NCI-H146 (cell line): ENCODE measurements around the gene SYCE1L.
A peak's percentile ranks its signal among the peaks of the same experiment; 100 is the strongest.
"Not testable (repeated sequence)": the region's sequence is repeated elsewhere in the genome, so short reads cannot be mapped to it uniquely, and the experiment has no call there.

Experiments
- DNase-seq: peaks from one replicate; lab custom pipeline; 2025; lab: John Stamatoyannopoulos, UW

Gene SYCE1L, protein sequence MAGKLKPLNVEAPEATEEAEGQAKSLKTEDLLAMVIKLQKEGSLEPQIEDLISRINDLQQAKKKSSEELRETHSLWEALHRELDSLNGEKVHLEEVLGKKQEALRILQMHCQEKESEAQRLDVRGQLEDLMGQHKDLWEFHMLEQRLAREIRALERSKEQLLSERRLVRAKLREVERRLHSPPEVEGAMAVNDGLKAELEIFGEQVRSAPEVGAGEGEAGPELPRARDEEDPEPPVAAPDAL

GRCh38 chr16:77199211-77199610, at the start of gene SYCE1L:
Gene SYCE1L, plus strand, starts transcription at chr16:77199408. Its CDS starts 44 bp downstream, at chr16:77199452.
- DNase-seq, result no peak

GRCh38 chr16:77157346-77158058, 41.7 kb upstream of the SYCE1L start:
- no peak for DNase-seq

DNA sequence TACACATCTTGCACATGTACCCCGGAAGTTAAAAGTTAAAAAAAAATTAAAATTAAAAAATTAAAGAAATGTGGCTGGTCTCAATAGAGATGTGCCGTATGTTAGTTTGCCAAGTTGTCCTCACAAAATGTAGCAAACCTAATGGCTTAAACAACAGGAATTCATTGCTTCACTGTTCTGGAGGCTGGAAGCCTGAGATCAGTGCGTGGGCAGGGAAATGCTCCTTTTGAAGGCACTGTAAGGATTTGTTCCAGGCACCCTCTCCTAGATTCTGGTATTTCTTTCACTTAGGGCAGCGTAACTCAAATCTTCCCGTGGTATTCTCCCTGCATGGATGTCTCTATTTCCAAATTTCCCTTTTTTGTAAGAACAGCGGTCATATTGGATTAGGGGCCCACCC, 40.9 kb upstream of the SYCE1L start:
- DNase-seq, result no peak

- DNase-seq, result no peak
Observed at GRCh38 chr16:77165006-77165405, 34.2 kb upstream of the SYCE1L start.

DNA sequence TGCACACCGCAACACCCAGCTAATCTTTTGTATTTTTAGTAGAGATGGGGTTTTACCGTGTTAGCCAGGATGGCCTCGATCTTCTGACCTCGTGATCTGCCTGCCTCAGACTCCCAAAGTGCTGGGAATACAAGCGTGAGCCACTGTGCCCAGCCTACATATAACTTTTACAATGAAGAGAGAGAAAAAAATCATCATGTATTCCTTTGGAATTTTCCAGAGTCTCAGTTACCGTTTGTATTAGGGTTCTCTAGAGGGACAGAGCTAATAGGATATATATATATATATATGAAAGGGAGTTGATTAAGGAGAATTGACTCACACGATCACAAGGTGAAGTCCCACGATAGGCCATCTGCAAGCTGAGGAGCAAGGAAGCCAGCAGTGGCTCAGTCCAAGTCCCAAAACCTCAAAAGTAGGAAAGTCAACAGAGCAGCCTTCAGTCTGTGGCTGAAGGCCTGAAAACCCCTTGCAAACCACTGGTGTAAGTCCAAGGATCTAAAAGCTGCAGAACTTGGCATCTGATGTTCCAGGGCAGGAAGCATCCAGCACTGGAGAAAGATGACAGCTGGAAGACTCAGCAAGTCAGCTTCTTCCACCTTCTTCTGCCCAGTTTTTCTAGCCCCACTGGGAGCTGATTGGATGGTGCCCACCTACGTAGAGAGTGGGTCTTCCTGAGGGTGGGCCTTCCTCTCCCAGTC, 33.5 kb upstream of the SYCE1L start:
- DNase-seq, result not testable (repeated sequence)

- no peak for DNase-seq
Observed at GRCh38 chr16:77166726-77167125, 32.5 kb upstream of the SYCE1L start.

DNA sequence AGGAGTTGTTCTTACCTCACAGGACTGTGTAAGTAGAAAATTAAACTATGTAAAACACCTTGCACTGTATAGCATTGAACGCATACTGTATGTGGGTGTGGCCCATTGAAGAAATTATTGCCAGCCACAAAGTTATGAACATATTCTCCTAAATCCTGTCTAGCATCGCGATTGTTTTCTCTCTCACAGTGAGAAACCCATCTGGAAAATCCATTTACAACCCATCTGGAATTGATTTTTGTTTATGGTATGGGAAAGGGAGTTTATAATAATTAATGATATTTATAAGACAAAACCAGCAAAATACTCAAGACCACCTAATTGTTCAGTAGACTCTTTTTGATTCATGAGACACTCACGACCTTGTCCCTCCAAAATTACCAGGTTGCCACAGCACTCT, 30.3 kb upstream of the SYCE1L start:
- DNase-seq, result no peak

DNA sequence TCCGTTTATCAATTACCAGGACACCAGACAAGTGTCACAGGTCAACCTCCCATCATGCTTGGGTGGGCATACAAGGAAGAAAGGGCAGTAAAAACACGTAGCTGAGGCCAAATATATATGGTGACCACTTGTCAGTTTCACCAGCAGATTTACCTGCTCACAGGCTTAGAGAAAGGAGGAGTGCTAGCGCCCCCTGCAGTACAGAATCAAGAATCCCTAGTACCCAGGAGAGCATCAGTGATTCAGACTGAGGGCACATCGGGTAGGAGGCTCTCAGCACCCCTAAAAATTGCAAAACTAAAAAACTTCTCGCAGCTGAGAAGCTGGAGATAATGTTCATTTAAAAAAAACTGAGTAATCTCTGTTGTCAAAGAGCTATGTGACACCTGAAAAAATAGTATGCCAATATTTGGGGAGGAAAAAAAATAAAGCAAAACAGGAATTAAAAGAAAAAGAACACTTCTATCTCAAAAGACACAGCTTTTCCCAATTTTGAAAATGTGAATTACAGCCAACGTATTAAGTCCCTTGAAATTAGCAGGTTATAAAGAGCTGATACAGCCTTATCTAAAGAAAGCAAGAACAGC, 29.5 kb upstream of the SYCE1L start:
- peak; percentile 78 for DNase-seq

GRCh38 chr16:77170805-77171204, 28.4 kb upstream of the SYCE1L start:
- no peak for DNase-seq

DNA sequence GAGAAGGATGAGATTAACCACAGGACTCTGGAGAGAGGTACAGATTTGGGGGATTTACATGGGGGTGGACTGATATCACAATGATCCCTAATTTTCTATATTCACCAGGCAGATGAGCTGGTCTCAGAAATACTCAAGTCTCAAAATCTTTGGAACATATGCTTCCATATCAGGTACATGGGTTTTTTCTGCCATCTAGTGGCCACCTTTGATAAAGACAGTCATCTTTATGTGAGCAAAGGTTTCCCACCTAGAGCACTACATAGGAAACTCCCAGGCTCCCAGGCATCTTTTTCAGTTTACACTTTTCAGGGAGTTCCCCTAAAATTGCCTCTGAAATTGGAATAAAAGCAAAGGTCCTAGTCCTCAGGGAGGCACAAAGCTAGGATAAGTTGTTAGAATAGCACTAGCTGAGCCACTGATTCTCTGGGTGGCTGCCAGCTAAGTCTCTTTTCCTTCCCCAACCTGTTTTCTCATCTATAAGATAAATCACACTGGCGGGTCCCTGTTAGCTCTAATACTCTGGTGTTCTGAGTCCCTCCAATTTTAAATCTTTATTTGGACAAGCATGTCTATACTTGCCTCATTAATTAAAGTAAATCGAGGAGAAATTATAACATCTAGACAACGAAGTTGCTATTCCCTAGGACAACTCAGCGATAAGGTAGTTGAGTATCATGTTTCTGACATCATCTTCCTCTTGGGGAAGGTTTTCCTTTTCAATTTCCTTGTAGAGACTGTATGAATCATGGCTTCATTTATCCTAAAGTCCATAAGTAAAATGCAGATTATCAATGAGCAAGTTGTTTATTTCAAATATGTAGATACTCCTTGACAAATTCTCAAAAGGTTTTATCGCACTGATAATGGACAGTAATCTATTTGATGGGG, 27.2 kb upstream of the SYCE1L start:
- peak; percentile 62 for DNase-seq

DNA sequence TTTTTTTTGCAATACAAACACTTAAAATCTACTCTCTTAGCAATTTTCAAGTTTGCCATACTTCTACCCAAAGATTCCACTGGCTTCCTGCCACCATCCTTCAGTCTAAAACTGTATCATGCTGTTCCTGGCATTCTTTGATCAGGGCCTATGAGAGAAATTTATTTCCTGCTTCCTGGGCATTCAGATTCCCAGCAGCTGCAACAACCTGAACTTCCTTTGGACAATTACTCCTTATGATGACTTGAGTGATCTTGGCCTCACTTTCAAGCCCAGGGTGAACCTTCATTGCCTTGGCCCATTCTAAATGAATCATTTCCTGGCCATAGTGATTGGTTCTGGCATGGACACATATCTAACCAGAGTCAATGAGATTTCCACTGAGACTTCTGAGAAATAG, 26.3 kb upstream of the SYCE1L start:
- no peak for DNase-seq

DNA sequence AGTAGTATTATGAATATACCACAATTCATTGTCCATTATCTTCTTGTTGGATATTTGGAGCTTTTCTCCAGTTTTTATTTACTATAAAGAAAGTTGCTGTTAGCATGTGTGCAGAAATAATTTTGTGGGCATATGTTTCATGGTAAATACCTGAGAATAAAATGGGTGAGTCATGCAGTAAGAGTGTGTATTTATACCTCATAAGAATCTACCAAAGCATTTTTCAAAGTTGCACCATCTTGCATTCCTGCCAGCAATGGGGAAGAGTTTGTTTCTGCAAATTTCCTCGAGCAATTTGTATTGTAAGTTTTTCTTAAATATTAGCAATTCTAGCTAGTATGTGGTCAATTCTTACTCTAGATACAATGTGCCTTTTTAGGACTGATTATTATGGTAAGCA, 16.1 kb upstream of the SYCE1L start:
- DNase-seq, result no peak

DNA sequence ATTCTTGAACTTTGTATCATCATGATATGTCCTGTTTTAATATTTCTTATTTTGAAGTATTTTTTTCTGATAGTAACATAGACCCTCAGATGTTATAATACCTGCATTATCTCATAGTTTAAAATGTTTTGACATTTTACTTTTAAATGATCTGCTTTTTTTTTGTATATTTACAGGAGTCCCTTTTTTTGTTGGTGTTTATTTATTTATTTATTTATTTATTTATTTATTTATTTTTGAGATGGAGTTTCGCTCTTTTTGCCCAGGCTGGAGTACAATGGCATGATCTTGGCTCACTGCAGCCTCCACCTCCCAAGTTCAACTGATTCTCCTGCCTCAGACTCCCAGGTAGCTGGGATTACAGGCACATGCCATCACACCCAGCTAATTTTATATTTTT, 12.9 kb upstream of the SYCE1L start:
- DNase-seq, result not testable (repeated sequence)

- peak; percentile 32 for DNase-seq
Observed at GRCh38 chr16:77190190-77190477, 9.1 kb upstream of the SYCE1L start.

- peak; percentile 96 for DNase-seq
Observed at GRCh38 chr16:77190478-77191258, 8.5 kb upstream of the SYCE1L start, which contains the start of gene MON1B. Gene MON1B, plus strand, starts transcription at chr16:77191190. Its CDS starts 296 bp downstream, at chr16:77191486.

DNA sequence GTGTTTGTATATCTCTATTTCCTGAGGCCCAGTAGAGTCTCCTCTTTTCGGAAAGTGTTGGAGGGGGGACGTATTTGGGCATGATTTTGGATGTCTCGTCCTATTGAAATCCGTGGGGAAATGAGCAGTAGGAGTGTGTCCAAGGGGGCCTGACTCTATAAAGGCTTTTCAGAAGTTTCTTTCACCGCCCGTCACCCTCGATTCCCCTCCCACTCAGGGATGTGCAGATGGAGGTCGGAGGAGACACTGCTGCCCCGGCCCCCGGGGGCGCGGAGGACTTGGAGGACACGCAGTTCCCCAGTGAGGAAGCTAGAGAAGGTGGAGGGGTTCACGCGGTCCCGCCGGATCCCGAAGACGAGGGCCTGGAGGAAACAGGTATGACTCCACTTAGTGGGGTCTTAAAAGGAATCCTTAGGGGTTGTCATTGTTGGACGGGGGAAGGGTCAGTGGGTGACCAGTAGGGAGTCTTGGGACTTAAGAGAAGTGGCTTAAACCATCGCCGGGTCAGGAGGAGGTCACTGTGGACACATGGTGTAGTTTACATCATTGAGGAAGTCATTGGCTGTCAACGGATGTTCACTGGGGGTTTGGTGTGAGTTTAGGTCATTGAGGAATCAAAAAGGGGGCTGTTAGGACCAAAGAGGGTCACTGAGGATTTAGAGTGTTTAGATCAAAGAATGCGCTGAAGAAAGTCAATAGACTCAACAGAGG, 7.8 kb upstream of the SYCE1L start:
- DNase-seq, result peak; percentile 11

GRCh38 chr16:77193377-77193776, 5.8 kb upstream of the SYCE1L start:
- DNase-seq, result no peak

- DNase-seq, result no peak
Observed at GRCh38 chr16:77194295-77195231, 4.6 kb upstream of the SYCE1L start.

- no peak for DNase-seq
Observed at GRCh38 chr16:77195411-77195810, 3.8 kb upstream of the SYCE1L start.
